Skeletal muscle tissue (tissue), 1 donor: ENCODE data around the gene HDAC2. TPM values are rescaled to one million over a fixed set of nuclear protein-coding genes. Genes with fewer than 3 reads are reported as not detected.

Source experiments
- total RNA-seq: library from RNA; depleted of rRNA; stranded (reverse); fragments of >200 nt; gene quantifications from one replicate; pipeline ENCODE4 v1.2.3, GENCODE V29; 2014

Gene HDAC2
- total RNA-seq, 1 donor from 2014 or later: 64.2 TPM

Other genes with a start within 250 kb of the HDAC2 start
- gene MARCKS, start 113.8 kb downstream of the HDAC2 start, total RNA-seq: 146 TPM